DOHH2 (cell line): ENCODE measurements around the gene PEX5L.

Source experiments
- CTCF ChIP-seq: fragments of 200-600 bp; sonication (generic); IDR thresholded peaks from one replicate; pipeline ENCODE4 v1.5.1; 2014; ENCODE audit warnings: antibody characterized with exemption, mild to moderate bottlenecking, low read depth, low read length; ENCODE audit not compliant: poor library complexity, severe bottlenecking
- EZH2phosphoT487 ChIP-seq: fragments of 200-600 bp; sonication (generic); IDR thresholded peaks from 2 replicates; pipeline ENCODE4 v1.6.1; 2017; ENCODE audit warnings: borderline replicate concordance, mild to moderate bottlenecking, antibody characterized with exemption, low read length, moderate library complexity, mixed read lengths

GRCh38 chr3:179852142-179852905 lies 184.4 kb downstream of the PEX5L start:
- TF ChIP-seq CTCF (no peak), EZH2phosphoT487 (no peak)
